CD4-positive, alpha-beta T cell treated with Interleukin-12 subunit alpha and Interleukin-12 subunit beta, for 1 hour (primary cell): ENCODE results near the gene DNAJC16.
"Not testable (repeated sequence)": the region's sequence is repeated elsewhere in the genome, so short reads cannot be mapped to it uniquely, and the experiment has no call there.

Experiments
- DNase-seq: peaks from one replicate; pipeline ENCODE4 v3.0.0-alpha.2; 2020

Gene DNAJC16

DNA sequence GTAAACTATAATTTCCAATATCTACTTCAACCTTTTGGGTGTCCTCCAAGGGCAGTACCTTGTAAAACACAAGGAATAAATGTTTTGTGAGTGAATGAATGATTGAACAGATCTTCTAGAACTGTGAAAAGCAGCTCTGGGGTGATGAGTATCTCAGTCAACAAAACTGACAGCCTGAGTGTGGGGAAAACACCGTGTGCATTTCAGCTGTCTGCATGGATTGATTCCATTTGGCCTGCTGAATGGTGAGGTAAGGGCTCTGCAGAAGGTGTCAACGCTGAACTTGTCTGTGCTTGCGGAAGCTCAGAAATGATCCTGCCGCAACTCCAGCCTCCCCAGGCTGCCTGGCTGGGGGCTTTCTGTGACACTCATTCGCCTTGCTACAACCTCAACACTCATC lies 65.6 kb downstream of the DNAJC16 start:
- no peak for DNase-seq

DNA sequence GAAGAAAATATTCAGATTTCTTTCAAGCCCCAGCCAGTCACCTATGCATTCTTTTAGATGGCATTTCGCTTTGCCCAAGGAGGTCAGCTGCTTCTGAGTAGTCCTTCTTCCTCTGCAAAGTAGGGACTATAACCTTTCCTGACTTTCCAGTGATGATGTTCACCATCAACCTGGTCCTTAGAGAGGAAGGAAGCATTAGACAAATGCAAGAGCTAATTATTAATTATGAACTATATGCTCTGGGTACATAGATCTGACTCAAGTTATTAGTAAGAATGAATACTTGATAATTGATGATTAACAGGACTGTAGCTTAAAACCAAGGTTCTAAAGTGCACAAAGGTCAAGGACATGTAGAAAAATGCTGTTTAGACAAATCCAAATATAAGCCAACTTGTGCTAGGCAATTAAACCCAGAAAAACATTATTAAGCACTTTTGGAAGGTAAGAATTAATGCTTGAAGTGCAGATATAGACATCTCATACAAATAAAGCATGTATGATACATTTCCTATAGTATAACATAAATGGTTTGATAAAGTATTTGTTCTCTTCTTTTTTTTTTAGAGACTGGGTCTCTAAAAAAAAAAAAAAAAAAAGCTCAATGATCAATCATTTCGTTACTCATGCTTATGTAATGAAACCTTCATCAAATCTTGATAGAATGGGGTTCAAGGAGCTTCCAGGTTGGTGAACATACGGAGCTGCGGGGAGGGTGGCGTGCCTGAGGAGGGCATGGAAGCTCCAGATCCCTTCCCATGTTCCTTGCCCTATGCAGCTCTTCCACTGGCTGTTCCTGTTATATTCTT lies 69.4 kb downstream of the DNAJC16 start:
- no peak for DNase-seq

DNA sequence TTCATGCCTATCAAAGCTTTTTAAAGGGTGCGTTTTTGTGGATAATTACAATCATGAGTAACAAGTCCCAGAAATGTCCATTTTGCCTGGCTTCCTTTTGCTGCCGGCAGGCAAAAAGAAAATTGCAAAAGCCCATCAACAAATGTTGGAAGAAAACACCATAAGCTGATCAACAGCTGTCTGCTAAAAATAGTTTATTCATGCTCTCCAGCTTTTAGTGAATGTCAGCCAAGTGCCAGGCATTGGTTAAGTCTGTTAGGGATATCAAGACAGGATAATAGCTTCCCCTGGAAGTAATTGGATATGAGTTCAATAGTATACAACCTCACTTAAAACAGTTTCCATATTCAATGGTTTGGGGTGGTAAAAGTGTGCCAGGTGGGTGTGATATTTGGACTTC lies 71.8 kb downstream of the DNAJC16 start:
- no peak for DNase-seq

DNA sequence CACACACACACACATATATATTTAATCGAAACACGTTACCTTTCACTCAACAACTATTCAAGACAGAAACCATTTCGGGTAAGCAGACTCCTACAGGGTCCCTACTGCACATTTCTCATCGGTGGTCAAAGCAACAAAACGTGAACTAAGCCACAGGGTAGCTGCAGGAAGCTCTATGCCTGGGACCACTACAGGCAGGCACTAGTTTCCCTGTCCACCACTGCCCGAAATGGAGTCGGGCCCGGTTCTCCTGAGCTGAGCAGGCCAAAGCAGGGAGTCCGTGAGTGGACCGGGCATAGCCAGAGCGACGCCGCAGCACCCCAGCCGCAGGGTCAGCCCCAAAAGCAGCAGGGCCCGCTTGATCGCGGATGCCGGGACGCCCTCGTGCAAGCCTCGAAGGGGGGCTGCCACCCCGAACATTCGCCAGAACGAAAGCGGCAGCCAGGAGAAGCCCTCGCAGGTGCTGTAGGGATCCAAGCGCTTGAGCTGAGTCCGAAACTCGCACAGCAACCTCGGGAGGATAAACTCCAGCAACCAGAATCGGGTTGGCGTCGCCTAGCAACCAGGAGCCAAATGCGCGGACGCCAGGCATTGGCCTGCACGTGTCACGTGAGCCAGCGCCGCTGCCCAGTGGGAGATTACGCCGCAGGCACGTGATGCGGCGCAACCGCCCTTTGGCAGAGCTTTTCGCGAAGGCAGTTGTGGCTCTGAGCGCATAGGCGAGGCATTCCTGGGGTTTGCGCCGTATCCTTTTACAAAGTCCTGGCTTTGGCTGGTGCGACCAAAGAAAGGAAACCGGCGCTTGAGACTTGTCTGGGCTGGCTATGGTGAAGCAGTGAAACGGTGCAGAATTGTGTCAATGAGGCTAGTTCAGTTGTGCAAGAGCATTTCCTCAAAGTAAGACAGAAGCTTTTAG lies 76.7 kb downstream of the DNAJC16 start:
- DNase-seq, result peak; percentile 93

DNA sequence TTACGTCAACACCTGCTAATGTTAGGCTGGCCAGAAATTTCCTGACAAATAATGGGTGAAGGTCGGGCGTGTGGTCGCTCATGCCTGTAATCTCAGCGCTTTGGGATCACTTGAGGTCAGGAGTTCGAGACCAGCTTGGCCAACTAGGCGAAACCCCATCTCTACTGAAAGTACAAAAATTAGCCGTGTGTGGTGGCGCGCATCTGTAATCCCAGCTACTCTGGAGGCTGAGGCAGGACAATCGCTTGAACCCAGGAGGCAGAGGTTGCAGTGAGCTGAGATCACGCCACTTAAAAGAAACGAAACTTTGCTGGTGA lies 77.3 kb downstream of the DNAJC16 start:
- not testable (repeated sequence) for DNase-seq

DNA sequence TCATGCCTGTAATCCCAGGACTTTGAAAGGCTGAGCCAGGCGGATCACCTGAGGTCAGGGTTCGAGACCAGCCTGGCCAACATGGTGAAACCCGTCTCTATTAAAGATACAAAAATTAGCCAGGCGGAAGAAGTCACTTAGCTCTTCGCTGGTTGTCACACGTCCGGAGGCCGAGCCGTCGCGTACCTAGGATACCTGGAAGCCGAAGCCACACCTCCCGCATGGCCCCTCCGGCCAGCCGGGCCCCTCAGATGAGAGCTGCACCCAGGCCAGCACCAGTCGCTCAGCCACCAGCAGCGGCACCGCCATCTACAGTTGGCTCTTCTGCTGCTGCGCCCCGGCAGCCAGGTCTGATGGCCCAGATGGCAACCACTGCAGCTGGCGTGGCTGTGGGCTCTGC lies 77.8 kb downstream of the DNAJC16 start:
- DNase-seq, result not testable (repeated sequence)

DNA sequence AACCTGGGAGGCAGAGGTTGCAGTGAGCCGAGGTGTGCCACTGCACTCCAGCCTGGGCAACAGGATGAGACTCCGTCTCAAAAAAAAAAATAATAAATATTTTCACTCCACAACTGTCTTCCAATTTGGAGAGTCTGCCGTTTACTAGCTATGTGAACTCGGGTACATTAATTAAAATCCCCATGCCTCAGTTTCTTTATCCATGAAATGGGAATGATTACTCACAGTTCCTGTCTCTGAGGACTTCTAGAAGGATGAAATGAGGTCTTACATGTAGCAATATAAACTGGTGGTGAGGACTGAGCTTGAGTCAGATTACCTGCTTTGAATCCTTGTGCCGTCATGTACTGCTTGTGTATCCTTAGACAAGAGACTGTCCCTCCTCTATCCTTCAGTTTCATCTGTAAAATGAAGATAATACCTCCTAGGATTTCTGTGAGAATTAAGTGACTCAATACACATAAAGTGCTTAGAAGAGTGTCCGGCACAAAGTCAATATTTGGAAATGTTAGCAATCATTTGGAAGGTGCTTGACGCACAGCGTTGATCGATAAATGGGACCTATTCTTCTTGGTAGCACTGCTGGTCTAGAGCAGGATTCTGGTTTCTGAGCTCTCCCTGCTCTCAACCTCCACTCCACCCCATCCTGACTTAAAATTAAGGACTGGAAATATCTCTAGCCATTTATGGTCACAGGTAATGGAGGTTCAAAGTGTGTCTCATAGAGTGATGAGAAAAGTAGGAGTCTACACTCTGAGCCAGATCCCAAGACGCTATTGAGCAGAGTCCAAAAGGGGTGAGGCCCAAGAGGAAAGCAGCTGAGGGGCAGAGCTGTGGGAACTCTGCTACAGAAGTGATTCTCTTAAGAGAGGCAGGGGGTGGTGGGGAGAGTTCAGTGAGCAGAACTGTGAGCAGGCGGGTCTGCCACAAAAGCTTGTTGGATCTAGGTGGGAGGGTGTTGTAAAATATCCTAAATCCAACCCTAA lies 79.0 kb downstream of the DNAJC16 start:
- no peak for DNase-seq

DNA sequence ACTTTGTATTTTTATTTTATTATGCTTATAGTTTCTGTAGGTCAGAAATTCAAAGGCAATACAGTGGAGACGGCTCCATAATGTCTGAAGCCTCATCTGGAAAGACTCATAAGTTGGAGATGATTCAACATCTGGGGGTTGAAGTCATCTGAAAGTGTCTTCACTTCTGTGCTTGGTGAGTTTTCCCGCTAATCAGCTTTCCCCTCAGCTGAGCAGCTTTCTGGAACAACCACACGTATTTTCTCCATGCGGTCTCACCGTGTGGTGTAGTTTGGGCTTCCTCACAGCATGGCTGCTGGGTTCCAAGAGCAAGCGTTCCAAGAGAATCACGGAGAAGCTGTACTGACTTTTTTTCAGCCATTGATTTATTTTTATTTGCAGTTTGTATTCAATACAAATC lies 83.0 kb downstream of the DNAJC16 start:
- DNase-seq, result no peak

DNA sequence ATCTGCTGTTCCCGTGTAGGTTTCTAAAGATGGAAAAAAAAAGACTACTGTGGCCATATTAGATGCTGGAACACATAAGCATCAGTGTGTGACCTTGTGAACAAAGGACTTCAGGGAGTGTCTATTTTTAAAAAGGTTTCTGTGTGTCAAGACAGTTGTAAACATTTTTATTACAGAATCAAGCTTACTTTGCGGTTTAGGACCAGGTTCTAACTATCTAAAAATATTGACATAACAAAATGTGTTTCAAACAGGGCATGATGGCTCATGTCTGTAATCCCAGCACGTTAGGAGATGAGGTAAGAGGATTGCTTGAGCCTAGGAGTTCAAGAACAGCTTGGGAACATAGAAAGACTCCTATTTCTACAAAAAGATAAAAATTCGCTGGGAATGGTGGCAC lies 83.5 kb downstream of the DNAJC16 start:
- DNase-seq, result no peak

DNA sequence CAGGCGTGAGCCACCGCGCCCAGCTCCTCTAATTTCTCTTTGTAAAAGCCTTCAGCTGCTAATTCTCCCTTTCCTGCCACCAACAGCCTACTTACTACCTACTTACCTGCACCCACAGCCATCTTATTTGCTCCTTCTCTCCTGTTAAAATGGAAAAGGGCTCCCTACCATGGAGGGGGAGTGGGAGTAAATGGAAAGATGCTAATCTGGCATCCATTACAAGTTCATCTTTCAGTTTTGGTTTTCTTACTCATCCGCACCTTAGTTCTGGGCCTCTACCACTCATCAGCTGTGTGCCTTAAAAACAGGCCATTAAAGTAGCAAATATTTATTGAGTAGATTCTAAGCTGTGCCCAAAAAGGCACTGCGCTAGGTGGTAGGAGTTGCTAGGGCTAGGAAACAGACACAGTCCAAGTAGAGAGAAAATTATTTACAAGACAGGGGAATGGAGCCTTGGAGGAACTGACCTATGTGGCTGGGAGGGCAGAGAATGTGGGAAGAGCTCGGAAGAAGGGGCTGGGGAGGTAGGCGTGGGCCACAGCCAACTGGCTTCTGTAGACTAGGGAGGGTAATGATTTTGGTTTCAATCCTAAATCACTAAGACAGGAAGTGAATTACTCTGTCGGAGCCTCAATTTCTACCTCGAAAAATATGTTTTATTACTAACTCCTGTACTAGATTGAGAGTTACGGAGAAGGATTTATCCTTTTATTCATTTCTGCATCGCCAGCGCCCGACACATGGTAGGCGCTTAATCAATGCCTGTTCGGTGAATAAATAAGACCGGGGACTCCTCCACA lies 89.9 kb downstream of the DNAJC16 start:
- no peak for DNase-seq

DNA sequence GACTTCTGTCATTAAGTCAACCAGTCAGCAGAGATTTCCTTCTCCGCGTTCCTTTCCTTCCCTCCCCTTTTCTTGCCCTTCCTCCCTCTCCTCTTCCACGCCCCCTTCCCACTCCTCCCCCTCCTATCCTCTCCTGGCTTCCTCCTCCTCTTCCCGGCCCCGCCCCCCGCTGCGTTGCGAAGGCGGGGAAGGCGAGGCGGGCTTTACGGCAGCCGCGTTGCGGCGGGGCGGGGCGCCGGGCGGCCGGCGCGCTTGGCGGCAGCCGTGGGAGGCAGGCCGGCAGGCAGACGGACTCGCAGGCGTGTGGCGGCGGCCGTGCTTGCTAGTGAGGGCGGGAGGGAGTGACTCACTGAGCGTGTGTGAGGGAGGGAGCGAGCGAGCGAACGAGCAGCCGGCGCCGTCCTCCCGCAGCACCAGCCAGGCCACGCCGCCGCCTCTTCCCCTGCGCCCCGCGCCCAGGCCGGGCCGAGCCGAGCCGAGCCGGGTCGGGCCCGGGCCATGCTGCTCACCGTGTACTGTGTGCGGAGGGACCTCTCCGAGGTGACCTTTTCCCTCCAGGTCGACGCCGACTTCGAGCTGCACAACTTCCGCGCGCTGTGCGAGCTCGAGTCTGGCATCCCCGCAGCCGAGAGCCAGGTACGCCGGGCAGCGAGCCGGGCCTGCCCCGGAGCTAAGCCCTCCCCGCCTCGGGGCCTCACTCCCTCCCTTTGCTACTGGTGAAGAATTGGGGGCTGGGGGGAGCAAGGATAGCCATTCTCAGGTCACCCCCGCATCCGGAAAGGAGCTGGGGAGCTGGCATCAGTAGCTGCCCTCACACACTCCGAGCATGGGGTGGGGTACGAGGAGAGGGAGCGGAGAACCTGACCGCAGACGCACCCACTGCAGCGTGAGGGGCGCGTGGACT lies 90.8 kb downstream of the DNAJC16 start, which contains the start of gene DDI2:
Gene DDI2 (plus strand): TSS at position 286 of the 904 bp plus-strand sequence. CDS start 213 bp downstream, at position 499.
- peak; percentile 95 for DNase-seq

DNA sequence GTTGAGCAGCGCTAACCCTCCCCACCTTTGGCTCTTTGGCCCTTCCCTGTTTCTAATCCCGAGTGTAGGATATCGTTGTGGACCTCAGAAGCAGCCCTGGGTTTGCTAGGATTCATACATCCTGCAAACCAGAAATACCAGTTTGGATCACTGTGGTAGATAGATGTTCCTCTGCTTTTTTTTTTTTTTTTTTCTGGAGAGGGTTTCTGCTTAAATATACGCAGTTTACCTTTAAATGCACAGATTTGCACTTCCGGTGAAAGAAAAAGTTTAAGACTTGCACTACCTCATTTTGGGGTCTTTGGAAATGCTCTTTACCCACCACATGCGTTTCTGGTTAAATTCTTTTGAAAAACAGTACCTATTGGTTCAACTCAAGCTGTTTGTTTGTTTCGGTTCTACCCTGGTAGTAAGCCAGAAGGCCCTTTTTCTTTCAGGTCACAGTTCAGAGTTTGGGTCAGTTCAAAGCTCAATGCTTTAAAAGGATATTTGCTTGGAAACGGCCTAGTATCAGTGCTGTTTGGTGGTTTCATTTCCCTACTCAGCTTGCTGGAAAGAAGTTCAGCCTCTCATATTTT lies 91.5 kb downstream of the DNAJC16 start:
- DNase-seq, result peak; percentile 26

DNA sequence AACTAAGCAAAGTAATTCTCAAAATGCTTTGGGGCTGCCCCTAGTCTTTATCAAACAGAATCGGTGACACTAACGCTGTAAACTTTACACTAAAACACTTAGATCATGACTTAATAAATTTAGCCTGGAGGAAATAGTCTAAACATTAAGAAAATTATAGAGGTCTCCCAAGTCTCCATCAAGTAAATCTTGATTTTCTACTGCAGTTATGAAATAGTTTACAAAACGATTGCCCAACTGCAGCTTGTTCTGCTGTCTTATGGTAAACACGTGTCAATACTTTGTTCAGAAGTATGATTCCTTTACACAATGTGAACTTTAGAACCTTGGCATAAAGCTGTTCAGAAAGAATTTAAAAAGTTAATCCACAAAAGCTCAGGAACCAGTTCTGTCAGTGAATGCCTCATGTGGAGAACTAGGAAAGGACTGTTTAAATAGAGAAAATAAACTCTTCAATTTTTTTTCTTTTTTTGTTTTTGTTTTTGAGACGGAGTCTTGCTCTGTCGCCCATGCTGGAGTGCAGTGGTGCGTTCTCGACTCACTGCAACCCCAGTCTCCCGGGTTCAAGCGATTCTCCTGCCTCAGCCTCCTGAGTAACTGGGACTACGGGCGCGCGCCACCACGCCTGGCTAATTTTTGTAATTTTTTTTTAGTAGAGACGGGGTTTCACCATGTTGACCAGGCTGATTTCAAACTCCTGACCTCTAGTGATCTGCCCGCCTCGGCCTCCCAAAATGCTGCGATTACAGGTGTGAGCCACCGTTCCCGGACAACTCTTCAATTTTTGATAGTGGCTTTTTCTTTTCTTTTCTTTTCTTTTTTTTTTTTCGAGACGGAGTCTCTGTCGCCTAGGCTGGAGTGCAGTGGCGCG lies 92.2 kb downstream of the DNAJC16 start:
- DNase-seq, result no peak

DNA sequence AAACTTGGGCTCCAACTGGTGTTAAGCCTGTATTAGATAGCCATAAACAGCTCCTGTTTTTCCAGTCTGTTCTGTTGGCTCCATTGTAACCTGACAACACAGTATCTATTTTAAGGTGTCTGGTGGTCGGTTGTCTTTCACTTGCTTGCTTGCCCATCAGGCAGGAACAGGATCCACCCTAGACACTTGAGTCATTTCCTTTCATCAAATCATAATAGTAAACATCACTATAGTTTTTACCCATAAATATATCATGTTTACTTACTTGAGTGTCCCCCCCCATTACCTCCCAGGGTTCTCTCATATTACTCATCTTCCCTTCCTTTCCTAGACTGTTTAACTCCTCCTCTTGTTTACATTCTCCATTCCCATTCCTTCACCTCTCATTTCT lies 93.5 kb downstream of the DNAJC16 start:
- DNase-seq, result peak; percentile 50

DNA sequence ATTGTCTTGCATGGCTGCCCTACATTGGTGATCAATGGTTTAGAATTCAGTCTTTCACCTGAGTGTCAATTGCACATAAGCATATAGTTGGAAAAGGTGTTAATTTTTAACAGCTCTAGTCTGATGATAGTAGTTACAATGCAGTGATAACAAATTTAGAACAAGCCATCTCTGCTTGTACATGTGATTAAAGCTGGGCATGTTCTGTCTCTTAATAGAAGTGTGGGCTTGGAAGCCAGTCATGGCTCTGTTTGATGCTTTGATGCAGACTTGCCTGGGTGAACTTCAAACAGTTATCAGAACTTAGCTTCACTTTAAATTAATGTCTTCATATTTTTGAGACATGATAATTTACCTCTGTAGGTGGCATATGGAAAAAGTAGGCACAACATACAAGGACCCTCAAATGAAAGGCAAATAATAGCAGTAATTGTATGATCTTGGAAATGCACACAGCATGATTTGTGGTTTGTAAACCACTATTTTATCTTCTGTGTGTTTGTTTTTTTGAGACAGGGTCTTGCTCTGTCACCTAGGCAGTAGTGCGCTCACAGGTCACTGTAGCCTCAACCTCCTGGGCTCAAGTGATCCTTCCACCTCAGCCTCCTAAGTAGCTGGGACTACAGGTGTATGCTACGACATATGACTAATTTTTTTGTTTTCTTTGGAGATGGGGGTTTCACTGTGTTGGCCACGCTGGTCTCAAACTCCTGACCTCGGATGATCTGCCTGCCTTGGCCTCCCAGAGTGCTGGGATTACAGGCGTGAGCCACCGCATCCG lies 94.4 kb downstream of the DNAJC16 start:
- DNase-seq, result no peak

DNA sequence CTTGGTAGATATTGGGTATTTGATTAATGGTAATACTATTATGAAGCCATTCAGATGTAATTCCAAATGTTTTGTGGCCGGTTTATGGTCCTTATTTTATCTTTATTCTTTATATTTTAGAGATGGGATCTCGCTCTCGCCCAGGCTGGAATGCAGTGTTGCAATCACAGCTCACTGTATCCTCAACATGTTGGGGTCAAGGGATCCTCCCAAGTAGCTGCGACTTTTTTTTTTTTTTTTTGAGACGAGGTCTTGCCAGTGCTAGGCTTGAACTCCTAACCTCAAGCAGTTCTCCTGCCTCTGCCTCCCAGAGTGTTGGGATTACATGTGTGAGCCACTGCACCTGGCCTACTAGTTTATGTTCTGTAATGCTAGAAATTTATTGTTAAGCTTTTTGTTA lies 95.3 kb downstream of the DNAJC16 start:
- DNase-seq, result no peak

DNA sequence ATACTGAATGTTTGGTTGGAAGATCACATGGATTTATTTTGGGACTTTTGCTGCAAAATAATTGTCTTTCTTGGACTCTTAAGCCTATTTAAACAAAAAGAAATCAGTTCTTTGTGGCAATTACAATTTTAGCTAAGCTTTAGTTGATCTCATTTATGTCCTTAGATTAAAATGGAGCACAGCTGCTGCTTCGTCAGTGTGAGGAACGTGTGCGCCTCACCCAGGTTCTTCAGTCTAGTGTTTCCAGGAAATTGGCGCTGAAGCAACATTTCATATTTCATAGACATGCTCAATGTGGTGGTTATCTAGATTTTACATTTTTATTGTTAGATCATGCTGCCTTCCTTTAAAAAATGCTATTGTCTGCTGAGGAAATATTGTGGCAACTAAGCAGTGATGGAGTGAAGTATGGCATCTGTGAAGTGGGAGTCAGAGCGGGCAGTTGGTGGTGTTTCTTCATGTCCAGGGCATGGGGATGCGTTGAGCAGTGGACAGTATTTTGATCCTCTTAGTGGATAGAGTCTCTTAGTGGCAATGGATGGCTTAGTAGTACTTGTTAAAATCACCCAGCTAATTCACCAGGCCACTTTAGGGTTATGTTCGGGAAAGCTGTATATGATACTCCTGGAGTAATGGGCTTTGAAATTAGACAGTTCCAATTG lies 96.2 kb downstream of the DNAJC16 start:
- DNase-seq, result no peak

DNA sequence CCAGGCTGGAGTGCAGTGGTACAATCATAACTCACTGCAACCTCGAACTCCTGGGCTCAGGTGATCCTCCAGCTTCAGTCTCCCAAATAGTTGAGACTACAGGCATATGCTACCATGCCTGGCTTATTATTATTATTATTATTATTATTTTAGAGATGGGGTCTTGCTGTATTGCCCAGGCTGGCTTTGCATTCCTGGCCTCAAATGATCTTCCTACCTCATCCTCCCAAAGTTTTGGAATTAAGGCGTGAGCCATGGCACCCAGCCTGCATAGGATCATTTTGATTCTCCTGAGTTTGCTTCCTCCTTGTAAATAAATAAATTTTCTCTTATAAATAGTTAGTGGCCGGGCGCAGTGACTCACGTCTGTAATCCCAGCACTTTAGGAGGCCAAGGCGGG lies 96.8 kb downstream of the DNAJC16 start:
- no peak for DNase-seq
